RCC 7860 (cell line): ENCODE measurements around the gene PTPRF.
"Not testable (repeated sequence)": the region's sequence is repeated elsewhere in the genome, so short reads cannot be mapped to it uniquely, and the experiment has no call there.

ENCODE experiments used
- DNase-seq: peaks from one replicate; pipeline ENCODE4 v3.0.0-alpha.2; 2015; ENCODE audit warnings: low spot score
- FAIRE-seq: peaks from 2 replicates; lab custom pipeline; 2012; peaks lifted over from hg19 to GRCh38; lab: Jason Lieb, UNC

Gene PTPRF

GRCh38 chr1:43530483-43531106 lies at the start of gene PTPRF:
Gene PTPRF, plus strand, starts transcription at chr1:43530883. Its CDS starts 14,193 bp downstream, at chr1:43545076.
- FAIRE-seq, result no peak

GRCh38 chr1:43481491-43481890 lies 49.2 kb upstream of the PTPRF start:
- FAIRE-seq (no peak), DNase-seq (no peak)

More at GRCh38 chr1:43530483-43531106, at the start of gene PTPRF:
- DNase-seq, result peak; percentile 33

- DNase-seq (no peak), FAIRE-seq (no peak)
Measured at GRCh38 chr1:43482215-43482614, 48.5 kb upstream of the PTPRF start.

- no peak for FAIRE-seq
- DNase-seq, result no peak
Measured at GRCh38 chr1:43484367-43484766, 46.3 kb upstream of the PTPRF start.

- no peak for FAIRE-seq
- no peak for DNase-seq
Measured at GRCh38 chr1:43488165-43488564, 42.5 kb upstream of the PTPRF start.

- no peak for FAIRE-seq
- DNase-seq, result peak; percentile 20
Measured at GRCh38 chr1:43491061-43491460, 39.6 kb upstream of the PTPRF start.

GRCh38 chr1:43492826-43493225 lies 37.9 kb upstream of the PTPRF start:
- DNase-seq (no peak), FAIRE-seq (no peak)

GRCh38 chr1:43493661-43494450 lies 36.8 kb upstream of the PTPRF start:
- DNase-seq, result no peak
- no peak for FAIRE-seq

- DNase-seq, result no peak
- FAIRE-seq, result no peak
Measured at GRCh38 chr1:43495204-43495603, 35.5 kb upstream of the PTPRF start.

GRCh38 chr1:43499898-43500297 lies 30.8 kb upstream of the PTPRF start:
- FAIRE-seq, result no peak
- DNase-seq, result no peak

- FAIRE-seq, DNase-seq: not testable (repeated sequence)
Measured at GRCh38 chr1:43501806-43502205, 28.9 kb upstream of the PTPRF start.

- FAIRE-seq, result no peak
- DNase-seq, result no peak
Measured at GRCh38 chr1:43503534-43503933, 27.1 kb upstream of the PTPRF start.

GRCh38 chr1:43505077-43505780 lies 25.5 kb upstream of the PTPRF start:
- DNase-seq (no peak), FAIRE-seq (no peak)

GRCh38 chr1:43506233-43506632 lies 24.4 kb upstream of the PTPRF start:
- DNase-seq, result no peak
- no peak for FAIRE-seq

- DNase-seq (no peak), FAIRE-seq (no peak)
Measured at GRCh38 chr1:43507296-43508295, 23.1 kb upstream of the PTPRF start.

- DNase-seq (no peak), FAIRE-seq (no peak)
Measured at GRCh38 chr1:43509007-43509739, 21.5 kb upstream of the PTPRF start.

- DNase-seq, result no peak
- no peak for FAIRE-seq
Measured at GRCh38 chr1:43509740-43510375, 20.8 kb upstream of the PTPRF start.

GRCh38 chr1:43510621-43511020 lies 20.1 kb upstream of the PTPRF start:
- DNase-seq (no peak), FAIRE-seq (no peak)

GRCh38 chr1:43511394-43511793 lies 19.3 kb upstream of the PTPRF start:
- no peak for DNase-seq
- FAIRE-seq, result no peak
